ENCODE results near the gene MS4A4E. TPM values are rescaled to one million over a fixed set of nuclear protein-coding genes. Genes with fewer than 3 reads are reported as not detected.

MS4A4E gene
- total RNA-seq, 1 donor from 2014 or later, result not detected

DNA sequence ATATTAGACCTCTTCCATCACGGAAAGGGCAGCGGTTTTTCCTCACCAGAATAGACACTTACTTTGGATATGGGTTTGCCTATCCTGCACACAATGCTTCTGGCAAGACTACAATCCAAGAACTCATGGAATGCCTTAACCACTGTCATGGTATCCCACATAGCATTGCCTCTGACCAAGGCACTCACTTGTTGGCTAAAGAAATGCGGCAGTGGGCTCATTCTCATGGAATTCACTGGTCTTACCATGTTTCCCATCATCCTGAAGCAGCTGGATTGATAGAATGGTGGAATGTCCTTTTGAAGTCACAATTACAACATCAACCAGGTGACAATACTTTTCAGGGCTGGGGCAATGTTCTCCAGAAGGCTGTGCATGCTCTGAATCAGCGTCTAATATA lies 20.8 kb downstream of the MS4A4E start:
- TF ChIP-seq, protein P1, sequence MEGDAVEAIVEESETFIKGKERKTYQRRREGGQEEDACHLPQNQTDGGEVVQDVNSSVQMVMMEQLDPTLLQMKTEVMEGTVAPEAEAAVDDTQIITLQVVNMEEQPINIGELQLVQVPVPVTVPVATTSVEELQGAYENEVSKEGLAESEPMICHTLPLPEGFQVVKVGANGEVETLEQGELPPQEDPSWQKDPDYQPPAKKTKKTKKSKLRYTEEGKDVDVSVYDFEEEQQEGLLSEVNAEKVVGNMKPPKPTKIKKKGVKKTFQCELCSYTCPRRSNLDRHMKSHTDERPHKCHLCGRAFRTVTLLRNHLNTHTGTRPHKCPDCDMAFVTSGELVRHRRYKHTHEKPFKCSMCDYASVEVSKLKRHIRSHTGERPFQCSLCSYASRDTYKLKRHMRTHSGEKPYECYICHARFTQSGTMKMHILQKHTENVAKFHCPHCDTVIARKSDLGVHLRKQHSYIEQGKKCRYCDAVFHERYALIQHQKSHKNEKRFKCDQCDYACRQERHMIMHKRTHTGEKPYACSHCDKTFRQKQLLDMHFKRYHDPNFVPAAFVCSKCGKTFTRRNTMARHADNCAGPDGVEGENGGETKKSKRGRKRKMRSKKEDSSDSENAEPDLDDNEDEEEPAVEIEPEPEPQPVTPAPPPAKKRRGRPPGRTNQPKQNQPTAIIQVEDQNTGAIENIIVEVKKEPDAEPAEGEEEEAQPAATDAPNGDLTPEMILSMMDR (conservative IDR thresholded peaks at IDR 0.05; ENCODE audit: low read depth, low read length), result no peak
- no peak for DNase-seq (ENCODE audit: low read depth)
- H3K4me3 ChIP-seq (ENCODE audit: low read depth, low read length), result no peak overlapping the region

DNA sequence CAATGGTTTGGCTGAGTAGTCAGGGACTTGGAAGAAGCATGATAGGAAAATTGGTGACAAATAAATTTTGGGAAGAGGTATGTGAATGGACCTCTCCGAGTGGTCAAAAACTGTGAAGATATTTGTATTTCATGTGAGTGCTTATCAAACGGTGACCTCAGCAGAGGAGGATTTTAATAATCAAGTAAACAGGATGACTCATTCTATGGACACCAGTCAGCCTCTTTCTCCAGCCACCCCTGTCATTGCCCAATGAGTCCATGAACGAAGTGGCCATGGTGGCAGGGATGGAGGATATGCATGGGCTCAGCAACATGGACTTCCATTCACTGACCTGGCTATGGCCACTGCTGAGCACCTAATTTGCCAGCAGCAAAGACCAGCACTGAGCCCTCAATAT lies 21.2 kb downstream of the MS4A4E start:
- H3K4me3 ChIP-seq (ENCODE audit: low read depth, low read length), result no peak overlapping the region
- no peak for DNase-seq (ENCODE audit: low read depth)
- TF ChIP-seq, protein P1 (conservative IDR thresholded peaks at IDR 0.05; ENCODE audit: low read depth, low read length), result no peak

DNA sequence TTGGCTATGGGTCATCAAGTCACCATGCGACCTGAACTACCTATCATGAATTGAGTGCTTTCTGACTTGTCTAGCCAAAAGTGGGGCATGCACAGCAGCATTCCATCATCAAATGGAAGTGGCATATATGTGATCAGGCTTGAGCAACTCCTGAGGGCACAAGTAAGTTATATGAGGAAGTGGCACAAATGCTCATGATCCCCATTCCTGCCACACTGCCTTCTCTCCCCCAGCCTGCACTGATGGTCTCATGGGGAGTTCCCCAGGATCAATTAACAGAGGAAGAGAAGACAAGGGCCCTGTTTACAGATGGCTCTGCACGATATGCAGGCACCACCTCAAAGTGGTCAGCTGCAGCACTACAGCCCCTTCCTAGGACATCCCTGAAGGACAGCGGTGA lies 21.8 kb downstream of the MS4A4E start:
- DNase-seq (ENCODE audit: low read depth), result no peak
- no peak overlapping the region for H3K4me3 ChIP-seq (ENCODE audit: low read depth, low read length)
- TF ChIP-seq, protein P1 (conservative IDR thresholded peaks at IDR 0.05; ENCODE audit: low read depth, low read length), result no peak

DNA sequence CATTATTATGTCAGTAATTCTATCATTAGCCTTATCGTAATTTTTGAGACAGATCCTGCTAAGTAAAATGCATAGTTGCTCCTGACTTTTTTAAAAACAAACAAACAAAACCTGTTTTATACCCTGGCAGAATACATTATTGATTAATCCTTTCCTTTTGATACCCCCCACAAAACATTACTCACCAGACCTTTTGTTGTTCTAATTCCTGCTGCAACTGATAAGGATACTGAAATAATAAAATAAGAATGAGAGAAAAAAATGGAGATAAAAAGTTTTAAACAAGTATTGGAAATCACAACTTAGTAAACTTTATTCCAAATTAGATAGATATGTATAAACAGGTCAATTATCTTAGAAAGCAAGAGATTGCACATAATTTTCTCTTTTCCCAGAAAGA lies 28.6 kb downstream of the MS4A4E start:
- DNase-seq (ENCODE audit: low read depth), result no peak
- TF ChIP-seq, protein P1 (conservative IDR thresholded peaks at IDR 0.05; ENCODE audit: low read depth, low read length), result no peak
- no peak overlapping the region for H3K4me3 ChIP-seq (ENCODE audit: low read depth, low read length)

DNA sequence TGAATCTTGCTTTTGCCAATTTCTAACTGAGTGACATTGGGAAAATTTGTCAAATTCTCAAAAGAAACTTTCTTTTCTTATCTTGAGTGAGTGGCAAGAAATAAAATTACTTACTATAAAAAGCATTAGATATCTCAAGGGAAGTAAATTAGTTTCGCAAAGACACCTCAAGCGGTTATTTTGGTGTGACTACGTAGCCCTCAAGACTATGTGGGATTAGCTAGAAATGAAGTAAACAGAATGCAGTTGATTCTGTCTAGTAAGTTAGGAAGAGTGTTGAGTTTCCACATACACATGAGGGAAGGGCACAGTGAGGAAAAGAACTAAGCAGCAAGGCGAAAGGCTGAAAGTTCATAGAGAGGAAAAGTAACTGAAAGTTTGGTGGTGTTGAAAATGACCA lies 31.7 kb downstream of the MS4A4E start:
- TF ChIP-seq, protein P1 (conservative IDR thresholded peaks at IDR 0.05; ENCODE audit: low read depth, low read length), result no peak
- no peak overlapping the region for H3K4me3 ChIP-seq (ENCODE audit: low read depth, low read length)
- DNase-seq (ENCODE audit: low read depth), result no peak

DNA sequence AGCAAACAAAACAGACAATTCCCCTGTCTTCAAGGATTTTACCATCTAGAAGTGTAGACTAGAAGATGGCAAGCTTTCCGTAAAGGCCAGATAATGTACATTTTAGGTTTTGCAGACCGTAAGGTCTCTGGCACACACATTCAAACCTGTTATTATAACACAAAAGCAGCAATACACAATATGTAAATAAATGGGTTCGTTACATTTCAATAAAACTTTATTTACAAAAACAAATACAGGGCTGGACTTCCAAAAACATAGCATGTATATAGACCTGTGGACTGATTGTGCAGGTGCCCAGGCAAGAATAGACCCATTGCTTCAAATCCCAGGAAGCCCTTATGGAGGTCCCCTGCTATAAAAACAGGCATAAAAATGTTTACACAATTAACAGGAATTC lies 33.0 kb downstream of the MS4A4E start:
- no peak for DNase-seq (ENCODE audit: low read depth)
- TF ChIP-seq, protein P1 (conservative IDR thresholded peaks at IDR 0.05; ENCODE audit: low read depth, low read length), result no peak
- no peak overlapping the region for H3K4me3 ChIP-seq (ENCODE audit: low read depth, low read length)

DNA sequence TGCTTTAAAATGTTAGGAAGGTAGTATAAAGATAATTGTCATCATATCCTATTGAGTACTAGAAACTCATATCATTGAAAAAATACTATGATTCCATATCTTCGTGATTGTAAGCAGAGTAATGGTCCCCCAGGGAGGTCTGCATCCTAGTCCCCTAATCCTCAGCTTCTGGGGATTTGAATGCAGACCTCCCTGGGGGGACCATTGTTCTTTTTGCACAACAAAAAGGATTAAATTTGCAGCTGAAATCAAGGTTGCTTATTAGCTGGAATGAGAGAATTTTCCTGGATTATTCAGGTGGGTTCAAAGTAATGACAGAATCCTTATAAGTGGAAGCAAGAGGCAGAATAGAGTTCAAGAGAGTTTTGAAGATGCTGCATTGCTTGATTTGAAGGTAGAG lies 34.0 kb downstream of the MS4A4E start:
- no peak overlapping the region for H3K4me3 ChIP-seq (ENCODE audit: low read depth, low read length)
- no peak for DNase-seq (ENCODE audit: low read depth)
- TF ChIP-seq, protein P1 (conservative IDR thresholded peaks at IDR 0.05; ENCODE audit: low read depth, low read length), result no peak

Data from epithelial cell of proximal tubule (primary cell).